ENCODE measurements around the gene YWHAE. TPM values are rescaled to one million over a fixed set of nuclear protein-coding genes. Genes with fewer than 3 reads are reported as not detected.
A peak's percentile ranks its signal among the peaks of the same experiment; 100 is the strongest.
"Not testable (repeated sequence)": the region's sequence is repeated elsewhere in the genome, so short reads cannot be mapped to it uniquely, and the experiment has no call there.

The YWHAE gene
- total RNA-seq, 5 donors from 2014 or later (not counting 1 experiment from before 2014, with no cell fraction given), result 119 to 129 (median 126) TPM

DNA sequence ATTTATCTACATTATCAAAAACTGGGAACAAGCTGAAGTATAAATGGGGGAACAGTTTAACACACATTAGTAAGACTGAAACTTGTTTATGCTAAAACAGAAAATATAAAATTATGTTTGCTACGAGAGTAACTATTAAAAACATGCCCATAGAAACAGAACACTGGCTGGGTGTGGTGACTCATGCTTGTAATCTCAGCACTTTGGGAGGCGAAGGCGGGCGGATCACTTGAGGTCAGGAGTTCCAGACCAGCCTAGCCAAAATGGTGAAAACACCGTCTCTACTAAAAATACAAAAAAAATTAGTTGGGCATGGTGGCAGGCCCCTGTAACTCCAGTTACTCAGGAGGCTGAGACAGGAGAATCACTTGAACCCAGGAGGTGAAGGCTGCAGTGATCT lies 39.7 kb downstream of the YWHAE start:
- POLR2A ChIA-PET; ATAC-seq (replicated peaks in 1 of 4); H3K9me3 Mint-ChIP-seq; CTCF ChIA-PET; H3K27me3 Mint-ChIP-seq; H3K27me3 ChIP-seq (replicated peaks in 1 of 2; ENCODE audit: control insufficient read depth in 2 of 2, extremely low read depth in 1 of 2, insufficient read depth in 2 of 2, low read length in 1 of 2); DNase-seq; H3K4me3 ChIP-seq (ENCODE audit: control insufficient read depth in 1 of 2, extremely low read depth in 1 of 2, low read length in 1 of 2); H3K9me3 ChIP-seq: not testable (repeated sequence)
- peak overlapping the region in 1 of 2 donors; percentile 52 for H3K27ac Mint-ChIP-seq
- peaks cover 27% of the 10 kb centered on the region for H3K36me3 Mint-ChIP-seq
- peaks cover 50 to 57% (median 53%) of the 10 kb centered on the region in 3 donors for H3K4me1 Mint-ChIP-seq
- Histone ChIP-seq H3K4me1 (ENCODE audit: control insufficient read depth in 1 of 2, extremely low read depth in 1 of 2, insufficient read depth in 2 of 2, low read length in 2 of 2) (peaks cover 21 to 31% of the 10 kb centered on the region in 2 experiments), H3K27ac (ENCODE audit: low read length) (peak overlapping the region; percentile 55), H3K36me3 (ENCODE audit: control insufficient read depth in 2 of 2, extremely low read depth in 1 of 2, insufficient read depth in 1 of 2, low read length in 1 of 2) (peaks cover 7 to 47% of the 10 kb centered on the region in 2 donors)
- peak overlapping the region in 1 of 3 donors; percentile 58 for H3K4me3 Mint-ChIP-seq
- WGBS (ENCODE audit: insufficient coverage), result no CpG with 5 or more reads among the region's 5 CpGs

DNA sequence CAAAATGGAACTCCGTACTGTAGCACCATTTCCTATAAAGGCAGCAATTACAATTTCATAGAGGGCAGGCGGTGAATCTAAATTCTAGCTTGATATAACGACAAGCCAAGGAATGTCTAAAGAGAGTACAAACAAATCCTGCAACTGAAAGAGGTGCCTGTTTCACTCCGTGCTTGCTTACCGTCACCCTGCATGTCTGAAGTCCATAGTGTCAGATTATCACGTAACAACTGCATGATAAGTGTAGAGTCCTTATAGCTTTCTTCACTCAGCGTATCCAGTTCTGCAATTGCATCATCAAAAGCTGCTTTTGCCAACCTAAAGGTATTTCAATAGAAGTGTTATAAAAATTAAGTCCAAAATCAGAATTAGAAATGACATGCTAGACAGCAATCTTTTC lies 46.0 kb downstream of the YWHAE start:
- H3K27me3 Mint-ChIP-seq, result no peaks in the 10 kb centered on the region
- DNase-seq, result no peak
- H3K27ac Mint-ChIP-seq, result no peak overlapping the region
- Histone ChIP-seq H3K4me1 (ENCODE audit: control insufficient read depth in 1 of 2, extremely low read depth in 1 of 2, insufficient read depth in 2 of 2, low read length in 2 of 2) (no peaks in the 10 kb centered on the region), H3K9me3 (no peaks in the 10 kb centered on the region), H3K36me3 (ENCODE audit: control insufficient read depth in 2 of 2, extremely low read depth in 1 of 2, insufficient read depth in 1 of 2, low read length in 1 of 2) (peaks cover 9 to 62% of the 10 kb centered on the region in 2 donors), H3K4me3 (ENCODE audit: control insufficient read depth in 1 of 2, extremely low read depth in 1 of 2, low read length in 1 of 2) (no peak overlapping the region), H3K27ac (ENCODE audit: low read length) (no peak overlapping the region), H3K27me3 (replicated peaks in 1 of 2; ENCODE audit: control insufficient read depth in 2 of 2, extremely low read depth in 1 of 2, insufficient read depth in 2 of 2, low read length in 1 of 2) (no peaks in the 10 kb centered on the region)
- no peaks in the 10 kb centered on the region for H3K9me3 Mint-ChIP-seq
- H3K4me1 Mint-ChIP-seq, result peaks cover 10 to 18% (median 13%) of the 10 kb centered on the region in 3 donors
- WGBS (ENCODE audit: insufficient coverage), result 100% methylated on average over 4 of the region's 7 CpGs
- POLR2A ChIA-PET, result no interaction called here
- no peak overlapping the region for H3K4me3 Mint-ChIP-seq
- H3K36me3 Mint-ChIP-seq, result peaks cover 37% of the 10 kb centered on the region
- no peak for ATAC-seq (replicated peaks in 1 of 4)
- CTCF ChIA-PET, result interaction anchor here in 1 of 2 donors (0.6 kb wide), 1 partner anchor 330 kb away, joined by 7 read pairs; no protein-coding TSS in a partner anchor

DNA sequence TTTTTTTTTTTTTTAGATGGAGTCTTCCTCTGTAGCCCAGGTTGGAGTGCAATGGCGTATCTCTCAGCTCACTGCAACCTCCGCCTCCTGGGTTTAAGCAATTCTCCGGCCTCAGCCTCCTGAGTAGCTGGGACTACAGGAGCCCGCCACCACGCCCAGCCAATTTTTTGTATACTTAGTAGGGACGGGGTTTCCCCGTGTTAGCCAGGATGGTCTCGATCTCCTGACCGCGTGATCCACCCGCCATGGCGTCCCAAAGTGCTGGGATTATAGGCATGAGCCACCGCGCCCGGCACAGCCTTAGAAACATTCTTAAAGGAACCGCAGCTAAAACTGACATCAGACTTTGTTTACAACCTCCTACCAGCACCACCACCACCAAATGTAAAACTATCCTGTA lies 47.5 kb downstream of the YWHAE start:
- peaks cover 19 to 27% (median 19%) of the 10 kb centered on the region in 3 donors for H3K4me1 Mint-ChIP-seq
- not testable (repeated sequence) for H3K27me3 ChIP-seq (replicated peaks in 1 of 2; ENCODE audit: control insufficient read depth in 2 of 2, extremely low read depth in 1 of 2, insufficient read depth in 2 of 2, low read length in 1 of 2); H3K27me3 Mint-ChIP-seq; H3K9me3 ChIP-seq; H3K4me3 Mint-ChIP-seq; H3K4me3 ChIP-seq (ENCODE audit: control insufficient read depth in 1 of 2, extremely low read depth in 1 of 2, low read length in 1 of 2); H3K27ac Mint-ChIP-seq; H3K9me3 Mint-ChIP-seq; DNase-seq; H3K27ac ChIP-seq (ENCODE audit: low read length); H3K4me1 ChIP-seq (ENCODE audit: control insufficient read depth in 1 of 2, extremely low read depth in 1 of 2, insufficient read depth in 2 of 2, low read length in 2 of 2); ATAC-seq (replicated peaks in 1 of 4)
- H3K36me3 ChIP-seq (ENCODE audit: control insufficient read depth in 2 of 2, extremely low read depth in 1 of 2, insufficient read depth in 1 of 2, low read length in 1 of 2), result peaks cover 5 to 63% of the 10 kb centered on the region in 2 donors
- CTCF ChIA-PET, result interaction anchor here (0.6 to 1.2 kb wide), 2 partner anchors 9 kb away, joined by 3 to 4 read pairs; no protein-coding TSS in a partner anchor
- peaks cover 37% of the 10 kb centered on the region for H3K36me3 Mint-ChIP-seq
- WGBS (ENCODE audit: insufficient coverage), result 98% methylated on average over 15 of the region's 16 CpGs
- POLR2A ChIA-PET, result interaction anchor here (0.7 to 0.9 kb wide), 2 partner anchors 13 to 233 kb away, joined by 3 to 4 read pairs; no protein-coding TSS in a partner anchor

DNA sequence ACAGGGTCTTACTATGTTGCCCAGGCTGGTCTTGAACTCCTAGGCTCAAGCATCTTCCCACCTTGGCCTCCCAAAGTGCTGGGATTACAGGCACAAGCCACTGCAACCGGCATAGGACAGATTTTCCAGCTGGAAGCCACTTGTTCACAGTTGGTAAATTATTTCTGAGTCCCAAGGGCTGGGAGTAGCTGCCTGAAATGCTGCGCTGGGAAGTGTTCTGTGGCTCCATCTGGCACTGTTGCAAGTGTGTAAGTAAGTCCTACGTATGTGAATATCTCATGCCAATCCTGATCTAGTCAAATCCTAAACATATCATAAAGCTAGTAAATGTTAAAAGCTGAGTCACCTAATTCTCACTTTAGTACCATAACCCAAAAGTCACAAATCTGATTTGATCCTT lies 48.1 kb downstream of the YWHAE start:
- Histone ChIP-seq H3K27me3 (replicated peaks in 1 of 2; ENCODE audit: control insufficient read depth in 2 of 2, extremely low read depth in 1 of 2, insufficient read depth in 2 of 2, low read length in 1 of 2) (no peaks in the 10 kb centered on the region), H3K27ac (ENCODE audit: low read length) (no peak overlapping the region), H3K9me3 (no peaks in the 10 kb centered on the region), H3K36me3 (ENCODE audit: control insufficient read depth in 2 of 2, extremely low read depth in 1 of 2, insufficient read depth in 1 of 2, low read length in 1 of 2) (peaks cover 5 to 64% of the 10 kb centered on the region in 2 donors), H3K4me1 (ENCODE audit: control insufficient read depth in 1 of 2, extremely low read depth in 1 of 2, insufficient read depth in 2 of 2, low read length in 2 of 2) (no peaks in the 10 kb centered on the region), H3K4me3 (ENCODE audit: control insufficient read depth in 1 of 2, extremely low read depth in 1 of 2, low read length in 1 of 2) (no peak overlapping the region)
- ChIA-PET CTCF (interaction anchor here (0.6 to 1.2 kb wide), 2 partner anchors 9 to 10 kb away, joined by 3 to 4 read pairs; no protein-coding TSS in a partner anchor), POLR2A (interaction anchor here in 1 of 2 donors (0.9 kb wide), 1 partner anchor 13 kb away, joined by 3 read pairs; no protein-coding TSS in a partner anchor)
- H3K27me3 Mint-ChIP-seq, result no peaks in the 10 kb centered on the region
- ATAC-seq (replicated peaks in 1 of 4) (no peak), DNase-seq (no peak)
- H3K4me3 Mint-ChIP-seq, result no peak overlapping the region
- H3K36me3 Mint-ChIP-seq, result peaks cover 38% of the 10 kb centered on the region
- no peak overlapping the region for H3K27ac Mint-ChIP-seq
- peaks cover 21 to 28% (median 21%) of the 10 kb centered on the region in 3 donors for H3K4me1 Mint-ChIP-seq
- H3K9me3 Mint-ChIP-seq, result no peaks in the 10 kb centered on the region
- WGBS (ENCODE audit: insufficient coverage), result 100% methylated on average over 1 of the region's 3 CpGs

DNA sequence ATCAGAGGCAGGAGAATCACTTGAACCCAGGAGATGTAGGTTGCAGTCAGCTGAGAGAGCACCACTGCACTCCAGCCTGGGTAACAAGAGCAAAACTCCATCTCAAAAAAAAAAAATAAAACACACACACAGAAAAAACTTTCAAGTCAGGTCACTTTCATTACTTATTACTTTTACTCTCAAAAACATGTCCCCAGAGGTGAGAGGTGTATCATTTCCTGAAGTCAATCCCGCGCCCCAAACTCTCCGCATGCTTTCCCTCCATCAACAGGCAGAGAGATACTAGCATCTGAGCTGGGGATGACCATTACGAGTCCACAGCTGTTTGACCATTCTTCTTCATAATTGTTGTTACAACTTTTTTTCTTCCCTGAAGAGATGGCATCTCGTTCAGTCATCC lies 48.7 kb downstream of the YWHAE start:
- CTCF ChIA-PET, result interaction anchor here in 1 of 2 donors (1.2 kb wide), 1 partner anchor 10 kb away, joined by 4 read pairs; no protein-coding TSS in a partner anchor
- POLR2A ChIA-PET, result no interaction called here
- WGBS (ENCODE audit: insufficient coverage), result 100% methylated on average over 4 of the region's 5 CpGs

DNA sequence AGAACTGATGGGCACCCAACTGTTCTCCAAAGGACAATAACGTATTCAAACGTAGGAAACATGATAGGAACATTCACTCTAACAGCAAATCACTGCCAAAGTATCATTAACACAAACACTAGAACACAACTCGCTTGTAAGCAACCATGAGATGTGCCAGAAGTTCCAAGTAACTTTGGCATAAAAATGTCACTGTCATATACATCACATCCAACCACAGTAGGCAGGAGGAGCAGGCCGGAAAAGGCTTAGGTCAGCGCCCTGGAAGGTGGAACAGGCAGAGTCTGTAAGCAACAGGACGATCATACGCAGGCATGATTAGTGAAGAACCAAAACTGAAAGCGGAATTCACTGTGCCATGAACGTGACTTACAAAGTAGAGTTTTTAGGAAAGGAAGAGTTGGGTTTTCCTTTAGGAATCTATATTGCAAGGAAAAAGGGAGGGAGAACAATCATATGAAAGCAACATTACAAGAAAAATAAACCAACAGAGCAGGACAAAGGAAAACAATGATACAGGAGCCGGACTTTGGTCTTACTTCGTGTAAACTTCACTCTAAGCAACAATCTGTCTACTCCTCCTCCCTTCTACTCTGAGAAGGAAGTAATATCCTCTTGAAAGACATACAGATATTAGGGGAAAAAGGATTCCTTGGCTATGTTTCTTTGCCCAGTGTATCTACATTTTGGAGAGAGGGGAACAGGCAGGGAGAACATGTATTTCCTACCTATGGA lies 52.3 kb downstream of the YWHAE start:
- DNase-seq (peak in 1 of 35 experiments; percentile 23), ATAC-seq (replicated peaks in 1 of 4) (peak in 2 of 4 experiments; percentile 37 to 44)
- H3K27ac Mint-ChIP-seq, result peak overlapping the region; percentile 74 to 95
- POLR2A ChIA-PET, result no interaction called here
- WGBS (ENCODE audit: insufficient coverage), result 65% methylated on average over 3 of the region's 11 CpGs
- H3K27me3 Mint-ChIP-seq, result no peaks in the 10 kb centered on the region
- H3K9me3 Mint-ChIP-seq, result no peaks in the 10 kb centered on the region
- Histone ChIP-seq H3K9me3 (no peaks in the 10 kb centered on the region), H3K36me3 (ENCODE audit: control insufficient read depth in 2 of 2, extremely low read depth in 1 of 2, insufficient read depth in 1 of 2, low read length in 1 of 2) (peaks cover 0 to 66% of the 10 kb centered on the region in 2 donors), H3K27me3 (replicated peaks in 1 of 2; ENCODE audit: control insufficient read depth in 2 of 2, extremely low read depth in 1 of 2, insufficient read depth in 2 of 2, low read length in 1 of 2) (no peaks in the 10 kb centered on the region), H3K4me1 (ENCODE audit: control insufficient read depth in 1 of 2, extremely low read depth in 1 of 2, insufficient read depth in 2 of 2, low read length in 2 of 2) (peaks cover 0 to 3% of the 10 kb centered on the region in 2 experiments), H3K4me3 (ENCODE audit: control insufficient read depth in 1 of 2, extremely low read depth in 1 of 2, low read length in 1 of 2) (no peak overlapping the region), H3K27ac (ENCODE audit: low read length) (peak overlapping the region; percentile 35)
- peak overlapping the region; percentile 35 to 83 (median 48) for H3K4me3 Mint-ChIP-seq
- CTCF ChIA-PET, result interaction anchor here (0.7 to 1.0 kb wide), 3 partner anchors 15 to 127 kb away, joined by 3 to 5 read pairs (median 4); no protein-coding TSS in a partner anchor
- peaks cover 46% of the 10 kb centered on the region for H3K36me3 Mint-ChIP-seq
- H3K4me1 Mint-ChIP-seq, result peaks cover 29 to 38% (median 30%) of the 10 kb centered on the region in 3 donors

More for the DNA sequence above, 48.7 kb downstream of the YWHAE start:
- DNase-seq (no peak), ATAC-seq (replicated peaks in 1 of 4) (no peak)
- H3K9me3 Mint-ChIP-seq, result no peaks in the 10 kb centered on the region
- Histone ChIP-seq H3K9me3 (no peaks in the 10 kb centered on the region), H3K4me1 (ENCODE audit: control insufficient read depth in 1 of 2, extremely low read depth in 1 of 2, insufficient read depth in 2 of 2, low read length in 2 of 2) (peaks cover 0 to 3% of the 10 kb centered on the region in 2 experiments), H3K27me3 (replicated peaks in 1 of 2; ENCODE audit: control insufficient read depth in 2 of 2, extremely low read depth in 1 of 2, insufficient read depth in 2 of 2, low read length in 1 of 2) (no peaks in the 10 kb centered on the region), H3K36me3 (ENCODE audit: control insufficient read depth in 2 of 2, extremely low read depth in 1 of 2, insufficient read depth in 1 of 2, low read length in 1 of 2) (peaks cover 5 to 66% of the 10 kb centered on the region in 2 donors), H3K4me3 (ENCODE audit: control insufficient read depth in 1 of 2, extremely low read depth in 1 of 2, low read length in 1 of 2) (no peak overlapping the region), H3K27ac (ENCODE audit: low read length) (no peak overlapping the region)
- no peaks in the 10 kb centered on the region for H3K27me3 Mint-ChIP-seq
- H3K36me3 Mint-ChIP-seq, result peaks cover 40% of the 10 kb centered on the region
- H3K4me1 Mint-ChIP-seq, result peaks cover 25 to 32% (median 25%) of the 10 kb centered on the region in 3 donors
- H3K4me3 Mint-ChIP-seq, result no peak overlapping the region
- no peak overlapping the region for H3K27ac Mint-ChIP-seq
